HUES48 (cell line): Measurements from ENCODE around the gene ZNF557.

Experiments used
- H3K27ac ChIP-seq: one replicate; pipeline ENCODE4 v1.7.0; 2013; ENCODE audit warnings: low read depth, low read length, inconsistent platforms
- H3K27me3 ChIP-seq: 2 replicates; pipeline ENCODE4 v1.6.1; 2013; ENCODE audit warnings: mild to moderate bottlenecking, low read length; ENCODE audit not compliant: control insufficient read depth, insufficient read depth
- H3K36me3 ChIP-seq: 2 replicates; pipeline ENCODE4 v1.6.1; 2013; ENCODE audit warnings: low read length; ENCODE audit not compliant: control insufficient read depth, insufficient read depth
- H3K4me1 ChIP-seq: 2 replicates; pipeline ENCODE4 v1.6.1; 2013; ENCODE audit warnings: mild to moderate bottlenecking, low read length; ENCODE audit not compliant: control insufficient read depth, insufficient read depth
- H3K4me3 ChIP-seq: 2 replicates; pipeline ENCODE4 v1.5.1; 2013; ENCODE audit warnings: mild to moderate bottlenecking, low read depth, low read length
- H3K9ac ChIP-seq: 2 replicates; pipeline ENCODE4 v1.6.1; 2013; ENCODE audit warnings: mild to moderate bottlenecking, low read depth, low read length, moderate library complexity
- H3K9me3 ChIP-seq: 2 replicates; pipeline ENCODE4 v1.6.1; 2013; ENCODE audit warnings: low read length; ENCODE audit not compliant: control insufficient read depth, insufficient read depth

Gene ZNF557

DNA sequence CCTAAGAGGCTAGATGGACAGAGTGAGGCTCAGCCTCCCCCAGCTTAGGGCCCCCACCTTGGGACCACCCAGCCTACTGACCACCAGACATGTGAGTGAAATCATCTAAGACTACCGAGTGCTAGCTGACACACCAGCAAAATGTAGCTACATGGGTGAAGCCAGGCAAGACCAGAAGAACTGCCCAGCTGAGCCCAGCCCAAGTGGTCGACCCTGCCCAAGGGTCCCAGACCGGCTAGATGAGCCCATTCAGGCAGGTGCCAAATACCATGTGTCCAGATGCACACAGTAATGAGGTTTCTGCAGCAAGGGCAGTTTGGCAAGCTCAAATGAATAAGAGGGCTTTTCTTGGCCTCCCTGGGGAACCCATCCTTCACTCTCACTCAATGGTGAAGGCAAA, 56.6 kb downstream of the ZNF557 start:
- H3K36me3 ChIP-seq: peaks cover 65% of the 10 kb centered on the region

DNA sequence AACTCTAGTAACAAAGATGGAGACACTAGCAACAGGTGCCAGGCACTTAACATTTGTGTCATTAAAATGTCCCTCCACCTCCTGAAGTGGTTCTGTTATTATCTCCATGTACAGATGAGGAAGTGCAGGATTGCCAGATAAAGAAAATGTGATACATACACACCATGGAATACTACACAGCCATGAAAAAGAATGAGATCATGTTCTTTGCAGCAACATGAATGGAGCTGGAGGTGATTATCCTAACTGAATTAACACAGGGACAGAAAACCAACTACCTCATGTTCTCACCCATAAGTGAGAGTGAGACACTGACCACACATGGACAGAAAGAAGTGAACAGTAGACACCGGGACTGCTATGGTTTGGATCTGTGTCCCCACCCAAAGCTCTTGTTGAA, 60.5 kb downstream of the ZNF557 start:
- peaks cover 58% of the 10 kb centered on the region for H3K36me3 ChIP-seq

More for the DNA sequence above, 56.6 kb downstream of the ZNF557 start:
- Histone ChIP-seq H3K9me3 (peaks cover 8% of the 10 kb centered on the region), H3K27me3 (no peaks in the 10 kb centered on the region), H3K4me1 (no peaks in the 10 kb centered on the region), H3K4me3 (no peak overlapping the region), H3K9ac (no peak overlapping the region), H3K27ac (no peak overlapping the region)

DNA sequence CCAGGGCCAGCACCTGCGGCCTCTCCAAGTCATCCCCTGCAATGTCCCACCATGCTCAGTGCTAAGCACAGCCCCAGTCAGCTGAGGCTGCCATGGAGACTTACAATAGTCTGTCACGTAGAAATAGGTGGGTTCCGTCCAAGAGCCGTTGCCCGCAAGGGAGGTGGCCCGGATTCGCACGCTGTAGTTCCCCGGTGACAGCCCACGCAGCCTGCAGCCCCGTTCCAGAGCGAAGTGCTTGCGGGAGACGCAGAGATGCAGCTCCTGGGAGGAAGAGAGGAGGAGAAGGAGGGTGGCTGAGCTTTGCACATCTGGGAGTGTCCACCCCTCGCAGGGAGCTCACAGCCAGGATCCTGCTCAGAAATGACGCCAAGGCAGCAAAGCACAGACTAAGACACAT, 62.6 kb downstream of the ZNF557 start:
- no peaks in the 10 kb centered on the region for H3K27me3 ChIP-seq
- H3K36me3 ChIP-seq: peaks cover 43% of the 10 kb centered on the region
- no peak overlapping the region for H3K4me3 ChIP-seq
- H3K9me3 ChIP-seq: no peaks in the 10 kb centered on the region
- H3K4me1 ChIP-seq: no peaks in the 10 kb centered on the region
- no peak overlapping the region for H3K9ac ChIP-seq
- no peak overlapping the region for H3K27ac ChIP-seq

More for the DNA sequence above, 60.5 kb downstream of the ZNF557 start:
- H3K27me3 ChIP-seq: no peaks in the 10 kb centered on the region
- no peaks in the 10 kb centered on the region for H3K4me1 ChIP-seq
- no peak overlapping the region for H3K27ac ChIP-seq
- no peak overlapping the region for H3K9ac ChIP-seq
- H3K9me3 ChIP-seq: peaks cover 8% of the 10 kb centered on the region
- no peak overlapping the region for H3K4me3 ChIP-seq

- Histone ChIP-seq H3K9ac (no peak overlapping the region), H3K27ac (no peak overlapping the region), H3K4me3 (no peak overlapping the region), H3K4me1 (no peaks in the 10 kb centered on the region), H3K36me3 (peaks cover 44% of the 10 kb centered on the region), H3K9me3 (no peaks in the 10 kb centered on the region), H3K27me3 (no peaks in the 10 kb centered on the region)
Measured at GRCh38 chr19:7137120-7137519, 67.6 kb downstream of the ZNF557 start.
